Measurements from ENCODE around the gene TMEM235. TPM values are rescaled to one million over a fixed set of nuclear protein-coding genes. Genes with fewer than 3 reads are reported as not detected.

TMEM235 gene
- total and polyA plus RNA-seq, 9 of the 15 experiments (the other 6 are each of a cell fraction or from before 2014, with no cell fraction given), result not detected

DNA sequence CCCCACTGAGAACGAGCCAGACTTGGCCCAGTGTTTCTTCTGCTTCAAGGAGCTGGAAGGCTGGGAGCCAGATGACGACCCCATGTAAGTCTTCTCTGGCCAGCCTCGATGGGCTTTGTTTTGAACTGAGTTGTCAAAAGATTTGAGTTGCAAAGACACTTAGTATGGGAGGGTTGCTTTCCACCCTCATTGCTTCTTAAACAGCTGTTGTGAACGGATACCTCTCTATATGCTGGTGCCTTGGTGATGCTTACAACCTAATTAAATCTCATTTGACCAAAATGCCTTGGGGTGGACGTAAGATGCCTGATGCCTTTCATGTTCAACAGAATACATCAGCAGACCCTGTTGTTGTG lies 16.7 kb upstream of the TMEM235 start:
- peak overlapping the region; percentile 97 for H3K4me2 ChIP-seq (ENCODE audit: insufficient read depth, low read length)
- no peaks in the 10 kb centered on the region; a peak in 1 of 5 replicates for H3K27me3 ChIP-seq (ENCODE audit: control insufficient read depth in 2 of 2, insufficient read depth in 2 of 2, low read length in 2 of 2)
- H3K4me1 ChIP-seq (replicated peaks in 1 of 2; ENCODE audit: control insufficient read depth in 2 of 2, insufficient read depth in 2 of 2, low read length in 2 of 2), result peaks cover 3 to 28% of the 10 kb centered on the region in 2 experiments; a peak in 4 of 5 replicates
- in situ Hi-C loops (cut with MboI) (no loop called here), intact Hi-C loops (cut with micrococcal nuclease) (no loop called here)
- no peaks in the 10 kb centered on the region for H3K9me3 ChIP-seq (replicated peaks; ENCODE audit: control insufficient read depth, insufficient read depth, low read depth, low read length)
- CTCF ChIA-PET (ENCODE audit: low intra/inter-chr PET ratio), result no interaction called here
- 0% methylated on average over 4 of the region's 5 CpGs for WGBS (ENCODE audit: insufficient coverage, low coverage, missing lambda C conversion rate)
- BruUV-seq (replicated peaks), result no TSS peak
- H3K79me2 ChIP-seq (ENCODE audit: control insufficient read depth, insufficient read depth, low read length), result peaks cover 33% of the 10 kb centered on the region
- TF ChIP-seq KDM5B (IDR thresholded peaks at IDR 0.05; ENCODE audit: insufficient replicate concordance, low read depth, low read length), result peak; percentile 16
- TF ChIP-seq ZKSCAN8 (CRISPR knock-in tag; IDR thresholded peaks at IDR 0.05), result no peak
- no peak for TF ChIP-seq NR2C2 (CRISPR knock-in tag; IDR thresholded peaks at IDR 0.05)
- 0 out of 2 replicates have a peak, but pooled peaks have one; percentile 5 for TF ChIP-seq NR2C2 (tag; IDR thresholded peaks at IDR 0.05)
- 0 out of 2 replicates have a peak, but pooled peaks have one; percentile 32 for TF ChIP-seq NFRKB (IDR thresholded peaks at IDR 0.05; ENCODE audit: low read depth)
- DNase-seq (ENCODE audit: extremely low read depth in 1 of 4, low spot score in 3 of 4) (peak in 1 of 4 experiments; percentile 25), ATAC-seq (peak; percentile 4; the same call in 2 of the 3 replicates), FAIRE-seq (peak; percentile 49)
- no peaks in the 10 kb centered on the region for H3K9me1 ChIP-seq (ENCODE audit: control insufficient read depth, insufficient read depth, low read length)
- peak overlapping the region; percentile 74 for H3K4me3 ChIP-seq
- H3K36me3 ChIP-seq (ENCODE audit: control insufficient read depth, insufficient read depth, low read length), result peaks cover 33% of the 10 kb centered on the region; the same call in 2 of the 3 replicates
- H3K27ac ChIP-seq (ENCODE audit: extremely low read depth, low read depth, low read length), result peak overlapping the region; percentile 97
- H2AFZ ChIP-seq (ENCODE audit: low read depth, low read length), result peak overlapping the region; percentile 99; the same call in 1 of the 2 replicates
- H4K20me1 ChIP-seq (replicated peaks; ENCODE audit: control insufficient read depth, insufficient read depth, low read length), result no peaks in the 10 kb centered on the region
- peak overlapping the region; percentile 97 to 99 for H3K9ac ChIP-seq (ENCODE audit: insufficient read depth in 1 of 2, low read depth in 2 of 2, low read length in 2 of 2)
- POLR2A ChIA-PET, result interaction anchor here (0.7 to 3.8 kb wide), 4 partner anchors 11 to 25 kb away, joined by 3 to 30 read pairs (median 3); no protein-coding TSS in a partner anchor
